ENCODE data around the gene INAFM2.

The INAFM2 gene

GRCh38 chr15:40323239-40323952 lies at the start of gene INAFM2:
Gene INAFM2 (plus strand): TSS chr15:40323692. CDS start chr15:40324056, 364 bp downstream.
- DNase-seq (ENCODE audit: low spot score), result peak; percentile 91

GRCh38 chr15:40274350-40275274 lies 48.9 kb upstream of the INAFM2 start:
- DNase-seq (ENCODE audit: low spot score), result peak; percentile 89

DNA sequence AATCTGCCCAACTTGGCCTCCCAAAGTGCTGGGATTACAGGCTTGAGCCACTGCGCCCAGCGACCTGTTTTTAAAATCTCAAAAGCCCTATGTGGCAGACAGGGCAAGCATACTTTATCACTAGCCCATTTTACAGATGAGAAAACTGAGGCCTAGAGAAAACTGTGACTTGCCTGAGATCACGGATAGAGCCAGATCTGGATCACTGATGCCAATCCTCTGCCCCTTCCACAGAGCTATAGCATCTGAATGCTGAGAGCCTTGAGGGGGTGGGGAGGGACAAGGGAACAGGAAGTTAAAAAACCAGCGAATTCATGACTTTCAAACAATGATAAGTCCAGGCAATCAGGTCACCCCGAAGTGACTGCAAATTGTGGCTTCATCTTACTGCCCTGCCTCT lies 48.0 kb upstream of the INAFM2 start:
- DNase-seq (ENCODE audit: low spot score), result no peak

DNA sequence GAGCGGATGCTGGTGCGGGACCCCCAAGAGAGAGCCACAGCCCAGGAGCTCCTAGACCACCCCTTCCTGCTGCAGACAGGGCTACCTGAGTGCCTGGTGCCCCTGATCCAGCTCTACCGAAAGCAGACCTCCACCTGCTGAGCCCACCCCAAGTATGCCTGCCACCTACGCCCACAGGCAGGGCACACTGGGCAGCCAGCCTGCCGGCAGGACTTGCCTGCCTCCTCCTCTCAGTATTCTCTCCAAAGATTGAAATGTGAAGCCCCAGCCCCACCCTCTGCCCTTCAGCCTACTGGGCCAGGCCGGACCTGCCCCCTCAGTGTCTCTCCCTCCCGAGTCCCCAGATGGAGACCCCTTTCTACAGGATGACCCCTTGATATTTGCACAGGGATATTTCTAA lies 47.5 kb upstream of the INAFM2 start:
- no peak for DNase-seq (ENCODE audit: low spot score)

- no peak for DNase-seq (ENCODE audit: low spot score)
Observed at GRCh38 chr15:40276927-40277326, 46.6 kb upstream of the INAFM2 start.

DNA sequence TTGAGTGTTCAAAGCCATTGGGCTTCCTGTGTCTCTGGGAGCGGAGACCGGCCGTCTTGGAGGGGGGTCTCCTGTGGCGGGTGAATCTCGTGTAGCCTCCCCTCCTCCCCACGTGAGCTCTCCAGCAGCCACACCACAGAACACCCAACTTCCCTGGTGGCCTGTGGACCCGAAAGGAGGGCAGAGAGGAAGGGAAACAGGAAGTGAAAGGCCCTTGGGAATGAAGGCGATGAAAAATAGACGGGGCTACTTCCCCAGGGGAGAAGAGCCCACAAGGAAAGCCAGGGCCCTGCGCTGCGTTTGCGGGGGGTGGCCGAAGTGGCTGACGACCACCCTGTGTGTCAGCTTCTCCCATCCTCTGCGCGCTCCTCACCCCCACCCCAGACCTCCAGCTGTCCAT lies 46.0 kb upstream of the INAFM2 start:
- no peak for DNase-seq (ENCODE audit: low spot score)

GRCh38 chr15:40278026-40278425 lies 45.5 kb upstream of the INAFM2 start:
- no peak for DNase-seq (ENCODE audit: low spot score)

DNA sequence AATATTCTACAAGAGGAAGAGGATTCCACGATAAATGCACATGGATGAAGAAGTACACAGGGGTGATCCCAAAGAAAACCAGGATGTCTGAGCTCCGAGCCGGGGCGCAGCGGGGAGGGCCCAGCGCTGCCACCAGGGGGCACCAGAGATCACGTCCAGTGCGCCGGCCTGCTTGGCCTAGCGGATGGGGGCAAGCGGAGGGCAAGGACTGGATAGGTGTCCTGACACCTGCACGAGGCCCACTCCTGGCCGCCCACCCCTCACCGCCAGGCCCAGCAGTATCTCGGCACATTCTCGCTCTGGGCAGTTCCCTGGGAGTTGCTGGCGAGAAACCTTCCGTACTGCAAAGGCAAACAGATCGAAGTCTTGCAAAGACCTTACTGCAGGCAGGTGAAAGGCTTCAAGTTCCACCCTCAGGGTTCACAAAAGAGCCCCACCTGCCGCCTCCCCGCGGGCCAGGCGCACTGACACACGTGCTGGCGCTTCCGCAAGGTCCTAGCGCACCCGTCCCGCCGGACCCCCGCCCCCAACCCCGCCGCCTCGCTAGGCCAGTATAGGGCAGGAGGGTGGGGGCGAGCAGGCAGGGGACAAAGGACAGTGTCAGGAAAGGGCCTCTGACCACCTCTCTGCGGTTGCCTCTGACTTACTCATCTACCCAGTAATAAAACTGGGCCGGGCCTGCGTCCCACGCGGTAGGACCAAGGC lies 43.9 kb upstream of the INAFM2 start:
- DNase-seq (ENCODE audit: low spot score), result peak; percentile 63

DNA sequence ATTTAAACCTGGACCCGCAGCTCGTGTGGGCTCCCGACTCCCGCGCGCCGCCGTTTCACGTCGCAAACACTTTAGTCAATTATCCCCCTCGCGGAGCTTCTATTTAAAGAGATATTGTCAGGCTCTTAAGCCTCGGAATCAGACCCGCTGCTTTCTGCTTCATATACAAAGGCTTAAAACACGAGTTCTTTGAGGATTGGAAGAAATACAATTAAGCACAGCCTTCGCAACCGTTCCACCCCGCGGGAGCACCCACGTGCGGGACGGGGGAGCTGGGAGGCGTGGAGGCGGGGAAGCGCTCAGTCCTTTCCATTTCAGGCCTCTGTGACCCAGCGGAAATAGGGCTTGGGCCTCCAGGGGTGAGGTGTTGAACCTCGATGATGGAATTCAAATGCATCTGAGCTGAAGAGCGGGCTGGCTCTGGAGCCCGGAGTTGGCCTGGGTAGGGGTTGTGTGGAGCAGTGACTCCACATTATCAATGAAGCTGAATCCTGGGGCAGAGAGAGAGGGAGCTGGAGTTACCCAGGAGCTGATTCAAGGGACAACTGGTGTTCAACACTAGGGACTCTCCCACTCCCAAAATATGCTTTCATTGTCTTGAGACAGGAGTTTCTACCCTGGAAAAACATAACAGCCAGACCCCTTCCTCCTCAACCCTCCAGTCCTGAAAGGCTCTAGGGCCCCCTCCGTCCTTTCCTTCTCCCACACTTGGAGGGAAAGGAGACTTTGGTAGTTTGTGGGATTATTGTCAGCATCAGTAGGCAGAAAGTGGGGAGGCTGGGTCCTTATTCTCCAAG lies 43.0 kb upstream of the INAFM2 start:
- no peak for DNase-seq (ENCODE audit: low spot score)

DNA sequence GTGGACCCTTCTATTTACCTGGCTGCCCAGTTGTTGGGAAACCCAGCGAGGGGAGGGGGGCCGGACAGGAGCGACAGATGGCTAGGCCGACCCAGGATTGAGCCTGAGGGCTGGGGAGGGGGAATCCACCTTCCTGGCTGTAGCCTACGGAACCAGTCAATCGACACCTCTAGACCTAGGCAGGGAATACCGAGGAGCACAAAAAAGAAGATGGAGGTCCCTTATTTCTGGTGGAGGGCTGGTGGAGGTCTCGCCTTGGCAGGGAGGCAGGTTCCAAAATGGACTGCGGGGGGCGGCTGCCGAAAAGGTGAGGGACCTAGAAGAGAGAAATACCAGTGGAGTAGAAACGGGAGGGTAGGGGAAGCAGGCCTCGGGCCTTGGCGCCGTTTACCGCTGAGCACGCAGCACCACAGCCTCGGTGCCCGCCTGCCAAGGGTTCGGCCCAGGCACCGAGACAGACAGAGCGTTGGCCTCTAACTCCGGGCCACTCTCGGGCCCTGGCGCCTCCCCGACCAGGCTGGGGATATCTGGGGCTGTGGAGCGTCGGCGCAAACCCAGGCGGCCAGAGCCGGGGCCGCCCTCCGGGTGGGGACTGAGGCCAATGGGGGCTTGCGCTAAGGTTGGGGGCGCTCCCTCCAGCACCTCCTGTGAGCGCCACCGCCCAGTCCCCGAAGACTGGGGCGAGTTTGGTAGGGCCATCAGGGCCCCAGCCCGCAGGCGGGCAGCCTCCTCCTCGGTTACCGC lies 42.3 kb upstream of the INAFM2 start:
- DNase-seq (ENCODE audit: low spot score), result no peak

DNA sequence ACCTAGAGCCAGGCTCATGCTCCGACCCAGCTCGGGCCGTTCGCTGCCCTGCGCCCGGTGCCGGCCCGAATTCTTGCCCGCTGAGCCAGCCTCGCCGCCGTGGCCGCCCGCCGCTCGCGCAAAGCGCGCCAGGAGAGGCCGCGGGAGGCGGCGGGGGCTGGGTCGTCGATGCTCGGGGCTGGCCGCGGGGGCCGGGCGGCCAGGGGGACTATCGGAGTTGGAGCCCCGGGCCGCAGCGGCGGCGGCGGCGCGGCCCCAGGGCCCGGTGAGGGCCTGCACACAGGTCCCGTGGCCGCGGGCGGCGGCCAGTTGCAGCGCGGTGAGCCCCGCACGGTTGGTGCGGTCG lies 41.7 kb upstream of the INAFM2 start:
- DNase-seq (ENCODE audit: low spot score), result no peak

DNA sequence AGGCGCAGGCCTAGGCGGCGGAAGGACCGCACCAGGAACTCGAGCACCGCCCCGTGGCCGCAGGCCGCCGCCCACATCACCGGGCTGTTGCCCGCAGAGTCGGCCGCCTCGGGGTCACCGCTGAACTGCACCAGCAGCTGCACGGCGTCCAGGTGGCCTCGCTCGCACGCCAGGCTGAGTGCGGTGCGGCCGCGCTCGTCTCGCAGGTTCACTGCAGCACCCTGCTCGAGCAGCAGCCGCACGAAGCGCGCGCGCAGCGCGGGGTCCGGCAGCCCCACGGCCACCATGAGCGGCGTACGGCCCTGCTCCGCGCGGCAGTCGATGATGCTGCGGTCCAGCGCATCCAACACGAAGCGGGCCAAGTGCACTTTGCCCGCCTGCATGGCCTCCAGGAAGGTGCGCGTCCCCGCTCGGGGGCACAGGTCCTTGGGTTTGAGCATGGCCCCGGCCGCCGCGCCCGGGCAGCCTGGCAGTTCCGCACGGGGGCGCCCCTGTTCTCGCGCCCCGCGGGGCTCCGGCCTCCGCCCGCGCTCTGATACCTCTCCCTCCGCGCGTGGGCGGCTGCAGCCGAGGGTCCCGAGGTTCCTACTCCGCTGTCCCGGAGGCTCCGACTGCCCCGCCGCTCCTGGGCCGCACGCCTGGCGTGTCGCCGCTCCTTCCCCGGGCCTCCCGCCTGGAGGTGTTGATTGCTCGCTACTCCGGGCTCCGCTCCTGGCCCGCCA lies 41.2 kb upstream of the INAFM2 start:
- DNase-seq (ENCODE audit: low spot score), result peak; percentile 42

DNA sequence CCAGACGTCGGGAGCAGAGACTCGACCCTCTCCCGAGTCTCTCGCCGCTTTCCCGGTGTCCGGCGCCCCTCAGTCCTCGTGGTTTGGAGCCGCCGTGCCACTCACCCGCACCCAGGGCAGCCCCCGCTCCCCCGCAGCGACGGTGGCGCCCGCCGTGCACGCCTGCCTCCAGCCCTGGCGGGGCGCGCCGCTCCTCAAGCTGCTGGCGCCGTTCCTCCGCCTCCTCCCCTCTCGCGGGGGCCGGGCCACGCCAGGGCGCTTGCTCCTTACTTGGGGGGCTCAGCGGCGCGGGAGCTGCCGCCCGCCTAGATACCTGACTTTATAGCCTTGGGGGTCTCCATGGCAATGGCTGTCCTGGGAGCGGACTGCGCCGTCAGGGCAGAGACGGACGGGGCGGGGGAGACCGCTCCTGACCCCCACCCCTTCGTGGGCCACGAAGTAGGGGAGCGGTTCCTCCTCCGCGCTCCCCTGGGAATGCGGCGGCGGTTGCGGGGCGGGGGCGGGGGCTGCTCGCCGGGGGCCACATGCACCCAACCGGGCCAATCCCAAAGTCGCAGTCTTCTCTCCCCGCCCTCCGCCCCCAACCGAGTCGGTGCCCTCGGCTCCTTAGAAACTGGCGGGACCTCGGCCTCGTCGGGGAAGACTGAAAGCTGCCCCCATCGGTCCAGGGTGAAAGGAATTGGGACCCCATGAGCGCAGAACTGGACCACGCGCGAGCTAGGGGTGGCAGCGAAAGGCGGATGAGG lies 40.5 kb upstream of the INAFM2 start, which contains the start of gene ANKRD63:
ANKRD63 (minus strand) TSS at position 196 of the 746 bp plus-strand sequence. CDS start 478 bp downstream, outside the sequence.
- DNase-seq (ENCODE audit: low spot score), result peak; percentile 21

DNA sequence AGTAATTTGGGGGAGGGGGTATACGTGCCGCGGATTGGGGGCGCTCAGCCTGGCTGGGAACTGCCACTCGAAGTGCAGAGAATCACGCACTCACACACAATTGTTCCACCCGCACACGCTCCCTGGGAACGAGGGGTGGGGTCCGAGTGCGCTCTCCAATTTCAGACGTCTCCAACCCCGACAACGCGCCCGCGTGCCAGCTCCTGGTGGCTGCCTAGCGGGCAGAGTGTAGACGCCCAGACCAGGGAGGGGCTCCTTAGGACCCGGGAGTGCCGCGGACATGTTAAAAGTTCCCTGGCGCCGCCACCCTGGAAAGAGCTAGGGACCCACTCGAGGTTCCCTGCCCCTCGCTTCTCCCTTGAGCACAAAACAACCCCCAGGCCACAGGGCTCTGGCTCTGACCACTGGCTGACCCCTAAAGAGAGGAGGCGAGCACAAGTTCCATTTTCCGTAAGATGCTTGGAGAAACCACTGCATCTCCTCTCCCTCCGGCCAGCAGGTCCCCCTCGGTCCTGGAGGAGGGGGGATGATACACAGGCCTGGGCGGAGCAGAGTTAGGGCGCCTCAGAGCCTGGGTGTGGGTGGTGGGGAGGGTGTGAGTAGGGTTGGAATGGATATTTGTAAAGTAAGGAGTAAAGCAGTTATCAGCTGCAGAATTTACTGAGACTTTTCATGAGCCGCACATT lies 39.7 kb upstream of the INAFM2 start:
- no peak for DNase-seq (ENCODE audit: low spot score)

- DNase-seq (ENCODE audit: low spot score), result no peak
Observed at GRCh38 chr15:40285151-40285550, 38.3 kb upstream of the INAFM2 start.

- no peak for DNase-seq (ENCODE audit: low spot score)
Observed at GRCh38 chr15:40285554-40286011, 37.9 kb upstream of the INAFM2 start.

- no peak for DNase-seq (ENCODE audit: low spot score)
Observed at GRCh38 chr15:40286061-40286532, 37.4 kb upstream of the INAFM2 start.

DNA sequence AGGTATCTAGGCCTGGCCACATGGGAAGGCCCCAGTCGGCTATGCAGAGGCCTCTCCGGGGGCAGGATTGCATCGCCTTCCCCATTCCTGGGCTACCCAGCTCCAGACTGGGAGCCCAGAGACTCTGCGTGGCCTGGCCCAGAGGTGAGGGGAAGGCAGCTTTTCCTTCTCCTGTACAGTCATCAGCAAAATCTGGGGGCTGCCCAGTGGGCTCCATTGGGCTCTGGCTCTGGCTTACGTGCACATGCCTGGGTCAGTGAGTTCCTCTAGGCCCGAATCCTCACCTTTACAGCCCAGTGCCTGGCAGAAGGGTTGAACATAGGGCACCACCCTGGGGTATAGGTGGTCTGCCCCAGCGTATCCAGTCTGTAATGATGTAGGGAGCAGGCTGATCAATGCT lies 36.7 kb upstream of the INAFM2 start:
- no peak for DNase-seq (ENCODE audit: low spot score)

DNA sequence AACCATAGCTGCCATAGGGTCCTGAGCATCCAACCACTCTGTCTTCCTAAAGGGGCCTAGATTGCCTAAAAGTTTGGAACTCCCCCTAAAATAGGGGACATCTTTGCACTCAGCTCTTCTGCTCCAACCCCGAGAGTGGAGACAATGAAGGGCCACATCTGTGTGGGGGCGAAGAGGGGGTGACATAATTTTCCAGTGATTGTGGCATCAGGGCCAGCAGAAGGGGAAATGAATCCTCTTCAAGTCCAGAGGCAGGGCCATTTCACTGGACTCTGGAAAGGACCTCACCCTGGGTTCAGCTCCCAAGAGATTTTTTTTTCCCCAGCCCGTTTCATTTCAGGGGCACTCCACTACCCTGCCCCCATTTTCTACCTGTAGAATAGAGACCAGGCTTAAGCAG lies 36.0 kb upstream of the INAFM2 start:
- no peak for DNase-seq (ENCODE audit: low spot score)

Data from CD4-positive, alpha-beta T cell treated with Interleukin-15 for 4 hours (primary cell).